SH-SY5Y (cell line): ENCODE measurements around the gene PCDH9.

Experiments
- GATA2 ChIP-seq: IDR thresholded peaks from 2 replicates; pipeline ENCODE4 v1.6.1; 2011; ENCODE audit warnings: mild to moderate bottlenecking, low read depth, low read length
- GATA3 ChIP-seq: IDR thresholded peaks from 2 replicates; pipeline ENCODE4 v1.6.1; 2011; ENCODE audit warnings: low read depth, mild to moderate bottlenecking, low read length, moderate library complexity

The PCDH9 gene

DNA sequence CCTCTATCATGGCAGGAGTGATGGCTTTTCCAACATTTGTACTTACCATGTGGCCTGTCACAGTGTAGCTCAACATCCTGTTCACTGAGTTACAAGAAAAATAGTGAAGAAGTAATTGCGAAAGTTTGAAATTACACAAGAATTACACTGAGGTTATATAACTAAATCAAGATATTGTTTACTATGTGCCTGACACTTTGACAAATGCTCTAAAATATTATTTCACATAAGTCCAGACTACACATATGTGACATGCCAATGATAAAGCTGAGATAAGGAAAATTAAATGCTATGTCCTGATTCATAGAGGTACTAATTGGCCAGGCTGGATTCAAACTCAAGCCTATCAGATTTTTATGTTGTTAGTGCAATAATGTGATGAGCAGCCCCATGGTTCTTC lies 451.7 kb downstream of the PCDH9 start:
- TF ChIP-seq GATA2: no peak
- TF ChIP-seq GATA3: no peak

DNA sequence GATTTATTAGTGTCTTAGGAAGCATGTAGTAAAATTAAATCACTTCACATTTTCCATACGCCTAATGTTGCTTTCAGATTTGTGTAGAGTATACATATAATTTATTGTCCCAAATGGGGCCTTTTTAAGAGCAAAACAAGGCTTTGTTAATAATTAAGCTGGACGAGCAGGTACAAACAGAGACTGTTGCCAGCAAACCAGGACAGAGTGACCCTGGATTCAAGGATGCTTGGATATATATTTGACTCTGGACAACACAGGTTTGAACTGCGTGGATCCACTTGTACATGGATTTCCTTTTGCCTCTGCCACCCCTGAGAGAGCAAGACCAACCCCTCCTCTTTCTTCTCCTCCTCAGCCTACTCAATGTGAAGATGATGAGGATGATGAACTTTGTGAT lies 454.9 kb downstream of the PCDH9 start:
- TF ChIP-seq GATA3 (no peak), GATA2 (no peak)

DNA sequence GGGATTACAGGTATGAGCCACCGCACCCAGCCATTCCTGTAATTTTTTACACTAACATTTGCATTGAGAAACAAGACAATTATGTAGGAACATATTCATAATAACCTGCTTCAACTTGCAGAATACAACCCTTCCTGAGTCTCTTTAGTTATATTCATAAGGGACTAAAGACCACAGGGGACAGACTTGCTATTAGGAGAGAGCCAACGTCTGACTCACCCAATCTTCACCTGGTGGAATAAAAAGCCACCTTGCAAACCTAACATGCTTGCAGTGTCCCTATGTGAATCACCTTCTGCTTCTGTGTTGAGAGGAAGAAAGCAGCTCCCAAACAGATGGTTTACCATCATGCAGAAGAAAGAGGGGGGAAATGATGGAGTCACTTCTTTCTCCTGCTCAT lies 456.1 kb downstream of the PCDH9 start:
- TF ChIP-seq GATA2: no peak
- no peak for TF ChIP-seq GATA3

DNA sequence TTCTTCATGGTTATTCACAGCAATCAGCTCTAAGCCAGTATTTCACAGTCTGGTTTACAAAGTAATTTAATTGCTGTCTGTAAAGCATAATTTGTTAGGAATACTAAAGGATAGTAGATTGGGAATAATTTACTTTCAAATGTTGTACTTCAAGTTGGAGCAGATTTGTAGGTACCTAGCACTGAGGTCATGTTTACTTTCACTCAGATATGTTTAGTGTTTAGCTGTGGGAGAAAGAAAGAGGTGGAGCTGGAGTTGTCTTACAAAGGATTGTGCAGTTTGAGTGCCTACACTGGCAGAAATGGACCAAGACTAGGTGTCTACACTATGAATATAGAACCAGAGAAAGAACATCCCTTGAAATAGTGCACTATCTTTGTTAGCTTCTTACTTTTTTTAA lies 464.6 kb downstream of the PCDH9 start:
- TF ChIP-seq GATA3 (no peak), GATA2 (no peak)

DNA sequence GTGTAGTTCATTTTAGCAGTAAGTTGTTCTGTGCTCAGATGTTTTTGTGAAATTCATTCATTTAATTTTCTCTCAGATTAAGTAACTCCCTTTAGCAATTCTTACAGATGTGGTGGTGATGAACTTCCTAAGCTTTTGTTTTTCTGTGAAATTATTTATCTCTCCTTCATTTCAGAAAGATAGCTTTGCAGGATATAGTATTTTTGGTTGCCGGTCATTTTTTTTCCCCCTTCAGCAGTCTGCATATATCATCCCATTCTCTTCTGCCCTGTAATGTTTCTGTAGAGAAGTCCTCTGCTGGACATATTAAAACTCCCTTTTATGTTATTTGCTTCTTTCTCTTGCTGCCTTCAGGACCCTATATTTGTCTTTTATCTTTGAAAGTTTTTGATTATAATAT lies 470.2 kb downstream of the PCDH9 start:
- TF ChIP-seq GATA2: no peak
- TF ChIP-seq GATA3: no peak

DNA sequence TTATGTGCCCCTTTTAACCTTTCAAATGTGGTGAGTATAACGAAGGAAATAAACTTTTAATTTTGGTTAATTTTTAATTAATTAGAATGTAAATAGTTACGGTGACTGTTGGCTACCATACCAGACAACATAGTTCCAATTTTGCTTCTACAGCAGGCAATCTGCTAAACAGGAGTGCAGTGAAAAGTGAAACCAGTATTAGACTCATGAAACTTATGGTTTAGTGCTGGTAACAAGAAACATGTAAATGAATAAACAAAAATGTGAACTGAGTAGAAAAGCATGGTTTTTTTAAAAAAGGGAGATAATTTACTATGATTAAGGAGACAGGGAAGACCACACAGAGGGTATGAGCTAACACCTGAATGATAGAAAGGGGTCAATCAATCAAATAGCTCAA lies 478.4 kb downstream of the PCDH9 start:
- TF ChIP-seq GATA3 (no peak), GATA2 (no peak)

DNA sequence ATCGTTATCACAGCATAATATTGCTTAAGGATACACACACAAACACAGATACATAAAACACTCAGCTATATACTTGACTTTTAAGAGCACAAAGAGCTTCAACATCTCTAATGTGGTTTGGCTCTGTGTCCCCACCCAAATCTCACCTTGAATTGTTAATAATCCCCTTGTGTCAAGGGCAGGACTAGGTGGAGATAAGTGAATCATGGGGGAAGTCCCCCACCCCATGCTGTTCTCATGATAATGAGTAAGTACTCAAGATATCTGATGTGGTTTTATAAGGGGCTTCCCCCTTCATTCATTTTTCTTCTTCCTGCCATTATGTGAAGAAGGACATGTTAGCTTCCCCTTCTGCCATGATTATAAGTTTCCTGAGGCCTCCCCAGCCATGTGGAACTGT lies 481.4 kb downstream of the PCDH9 start:
- no peak for TF ChIP-seq GATA3
- TF ChIP-seq GATA2: no peak

DNA sequence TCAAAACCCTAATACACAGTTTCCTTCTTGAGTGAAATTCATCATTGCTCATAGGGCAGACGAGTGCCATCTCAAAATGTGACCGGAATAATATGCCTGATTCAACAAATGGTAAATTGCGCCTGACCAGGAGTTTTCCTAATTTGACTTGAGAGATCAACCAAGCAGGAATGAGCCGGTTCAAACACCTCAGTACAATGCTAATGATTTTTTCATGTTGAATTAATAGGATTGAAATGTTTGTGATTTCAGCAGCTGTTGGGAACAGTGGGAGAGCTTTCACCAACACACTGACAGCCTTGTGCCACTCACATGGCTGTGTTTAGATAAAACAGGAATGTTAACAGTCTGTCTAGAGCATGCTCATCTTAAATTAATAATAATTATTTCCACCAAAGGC lies 484.8 kb downstream of the PCDH9 start:
- TF ChIP-seq GATA3: no peak
- TF ChIP-seq GATA2: no peak

DNA sequence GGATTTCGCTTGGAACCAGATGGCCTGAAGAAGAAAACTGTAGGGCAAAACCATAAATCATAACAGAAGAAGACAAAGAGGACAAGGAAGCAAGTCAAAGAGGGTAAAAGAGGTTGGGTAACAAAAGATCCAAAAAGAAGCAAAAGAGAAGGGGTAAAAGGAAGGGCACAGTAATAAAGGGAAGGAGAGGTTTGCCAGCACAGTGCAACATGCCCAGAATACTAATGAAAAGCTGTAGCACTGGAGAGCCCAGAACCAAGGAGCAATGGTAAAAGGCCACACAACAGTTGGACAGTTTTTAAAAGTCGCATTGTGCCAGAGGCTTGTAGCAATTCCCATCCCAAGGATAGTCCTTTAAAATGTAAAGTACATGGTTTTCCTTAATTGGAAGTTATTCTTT lies 506.6 kb downstream of the PCDH9 start:
- TF ChIP-seq GATA3: no peak
- TF ChIP-seq GATA2: no peak

DNA sequence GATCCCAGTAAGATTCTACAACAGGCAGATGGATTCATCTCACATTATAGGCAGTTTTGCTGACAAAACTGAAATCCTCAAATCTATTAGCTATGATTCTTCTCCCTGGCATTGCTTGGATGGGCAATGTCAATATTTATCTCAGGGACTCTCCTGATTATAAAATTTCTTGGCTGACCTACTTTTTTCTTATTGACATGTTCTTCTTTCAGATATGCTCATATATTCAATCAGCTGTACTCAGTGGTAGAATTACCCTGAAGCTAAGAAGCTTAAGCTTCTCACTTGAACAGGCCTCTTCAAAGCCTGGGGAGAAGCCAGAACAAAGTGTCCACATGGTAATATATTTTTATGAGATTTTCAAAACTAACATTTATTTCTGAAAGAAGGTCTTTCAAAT lies 513.6 kb downstream of the PCDH9 start:
- no peak for TF ChIP-seq GATA3

DNA sequence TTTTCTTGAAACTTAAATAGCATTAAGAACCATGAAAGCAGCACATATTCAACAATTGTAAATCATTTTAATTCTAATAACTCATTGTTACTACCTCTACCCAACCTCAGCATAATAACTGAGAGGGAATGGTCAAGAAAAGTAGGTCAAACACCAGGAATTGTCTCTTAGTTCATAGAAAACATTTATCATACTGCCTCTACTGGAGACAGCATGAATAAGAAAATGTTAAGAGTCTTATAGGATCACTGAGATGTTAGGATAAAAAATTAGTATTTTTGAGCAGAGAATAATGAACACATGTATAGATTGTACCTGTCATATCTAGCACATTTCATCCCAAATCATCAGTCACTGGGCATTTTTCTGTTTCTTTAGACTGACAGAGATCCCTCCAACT lies 515.3 kb downstream of the PCDH9 start:
- TF ChIP-seq GATA3: no peak
- TF ChIP-seq GATA2: no peak

DNA sequence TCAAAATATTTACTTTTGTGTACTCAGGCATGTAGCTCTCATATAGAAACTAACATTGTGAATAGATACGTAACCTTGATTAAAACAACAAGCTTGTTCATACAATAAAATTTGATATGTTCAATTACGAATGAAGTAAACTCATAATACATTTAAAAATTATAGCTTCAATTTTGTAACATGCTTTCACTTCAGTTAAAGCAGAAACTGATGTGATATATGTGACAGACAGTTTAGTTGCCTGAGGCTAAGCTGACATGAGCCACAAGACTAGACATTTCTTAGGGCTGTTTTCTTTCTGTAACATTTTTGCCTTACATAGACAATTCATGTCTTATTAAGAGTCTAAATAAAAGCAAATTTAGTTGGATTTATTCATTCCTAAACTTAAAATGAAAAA lies 526.0 kb downstream of the PCDH9 start:
- TF ChIP-seq GATA3 (no peak), GATA2 (no peak)

DNA sequence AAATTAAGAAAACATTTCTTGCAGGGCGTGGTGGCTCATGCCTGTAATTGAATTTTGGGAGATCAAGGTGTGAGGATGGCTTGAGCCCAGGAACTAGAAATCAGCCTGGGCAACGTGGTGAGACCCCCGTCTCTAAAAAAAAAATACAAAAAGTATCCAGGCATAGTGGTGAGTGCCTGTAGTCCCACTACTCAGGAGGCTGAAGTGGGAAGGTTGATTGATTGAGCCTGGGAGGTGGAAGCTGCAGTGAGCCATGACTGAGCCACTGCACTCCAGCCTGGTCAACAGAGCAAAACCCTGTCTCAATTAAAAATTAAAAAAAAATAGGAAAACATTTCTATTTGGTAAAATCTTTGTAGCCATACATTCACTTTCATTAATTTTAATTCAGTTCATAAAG lies 526.5 kb downstream of the PCDH9 start:
- TF ChIP-seq GATA2 (no peak), GATA3 (no peak)

DNA sequence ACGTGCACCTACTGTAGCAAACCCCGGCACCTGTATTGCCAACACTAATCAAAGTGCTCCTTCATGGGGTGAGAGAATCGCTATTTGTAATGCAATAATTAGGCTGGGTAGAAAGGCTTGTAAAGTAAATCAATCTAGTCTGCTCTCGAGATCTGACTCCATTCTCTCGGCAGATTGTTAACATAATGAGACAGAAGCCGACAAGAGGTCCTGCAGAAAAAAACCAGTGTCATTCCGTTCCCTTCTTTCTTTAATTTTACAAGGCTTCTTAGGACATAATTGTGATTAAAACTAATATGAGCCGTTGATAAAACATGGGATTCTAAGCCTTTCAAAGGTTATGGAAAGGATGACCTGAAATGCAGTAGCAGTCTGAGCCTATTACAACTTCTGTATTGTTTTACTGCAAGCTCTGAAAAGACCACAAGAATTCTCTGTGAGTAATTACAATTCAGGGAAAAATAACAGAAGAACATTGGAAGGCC lies 530.0 kb downstream of the PCDH9 start:
- TF ChIP-seq GATA3 (no peak), GATA2 (no peak)

DNA sequence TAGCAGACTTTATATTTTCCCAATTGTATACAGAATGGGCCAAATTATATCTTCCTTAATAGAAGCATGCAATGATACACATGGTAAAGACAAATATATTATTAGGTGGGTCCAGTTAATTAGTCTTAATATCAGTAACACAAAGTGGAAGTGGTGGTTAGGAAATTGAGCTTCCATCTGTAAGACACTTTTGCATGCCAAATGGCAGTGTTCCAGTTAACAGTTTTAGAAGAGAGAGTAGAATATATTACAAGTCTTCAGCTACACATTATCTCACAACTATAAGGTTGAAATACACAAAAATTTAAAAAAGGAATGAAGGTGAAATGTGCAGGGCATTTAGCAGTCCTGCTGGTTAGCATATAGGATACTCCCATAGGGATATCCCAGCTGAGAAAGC lies 536.5 kb downstream of the PCDH9 start:
- TF ChIP-seq GATA3: no peak
- no peak for TF ChIP-seq GATA2

DNA sequence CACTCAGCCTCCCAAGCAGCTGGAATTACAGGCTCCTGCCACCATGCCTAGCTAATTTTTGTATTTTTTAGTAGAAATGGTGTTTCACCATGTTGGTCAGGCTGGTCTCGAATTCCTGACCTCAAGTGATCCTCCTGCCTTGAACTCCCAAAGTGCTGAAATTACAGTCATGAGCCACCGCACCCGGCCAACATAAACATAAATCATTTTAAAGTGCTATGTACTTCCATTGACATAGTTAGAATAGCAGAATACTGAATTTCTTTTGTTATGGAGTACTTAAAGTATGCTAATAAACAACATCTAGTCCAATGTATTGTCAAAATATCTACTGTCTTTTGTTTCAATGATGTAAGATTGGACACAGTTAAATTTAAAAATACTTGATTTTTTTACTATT lies 539.0 kb downstream of the PCDH9 start:
- TF ChIP-seq GATA2 (no peak), GATA3 (no peak)
